Glomerular endothelial cell (primary cell): ENCODE results near the gene DYNC1H1. TPM values are rescaled to one million over a fixed set of nuclear protein-coding genes. Genes with fewer than 3 reads are reported as not detected.
"Not testable (repeated sequence)": the region's sequence is repeated elsewhere in the genome, so short reads cannot be mapped to it uniquely, and the experiment has no call there.

Source experiments
- DNase-seq: peaks from one replicate; pipeline ENCODE4 v3.0.0-alpha.2; 2011; ENCODE audit warnings: low read depth, low spot score; ENCODE audit errors: extremely low read depth
- total RNA-seq: library from RNA; depleted of rRNA; stranded (reverse); fragments of >200 nt; gene quantifications from 2 replicates; pipeline ENCODE4 v1.2.3, GENCODE V29; 2015

Gene DYNC1H1
- total RNA-seq, 1 donor from 2014 or later, result 995 TPM

DNA sequence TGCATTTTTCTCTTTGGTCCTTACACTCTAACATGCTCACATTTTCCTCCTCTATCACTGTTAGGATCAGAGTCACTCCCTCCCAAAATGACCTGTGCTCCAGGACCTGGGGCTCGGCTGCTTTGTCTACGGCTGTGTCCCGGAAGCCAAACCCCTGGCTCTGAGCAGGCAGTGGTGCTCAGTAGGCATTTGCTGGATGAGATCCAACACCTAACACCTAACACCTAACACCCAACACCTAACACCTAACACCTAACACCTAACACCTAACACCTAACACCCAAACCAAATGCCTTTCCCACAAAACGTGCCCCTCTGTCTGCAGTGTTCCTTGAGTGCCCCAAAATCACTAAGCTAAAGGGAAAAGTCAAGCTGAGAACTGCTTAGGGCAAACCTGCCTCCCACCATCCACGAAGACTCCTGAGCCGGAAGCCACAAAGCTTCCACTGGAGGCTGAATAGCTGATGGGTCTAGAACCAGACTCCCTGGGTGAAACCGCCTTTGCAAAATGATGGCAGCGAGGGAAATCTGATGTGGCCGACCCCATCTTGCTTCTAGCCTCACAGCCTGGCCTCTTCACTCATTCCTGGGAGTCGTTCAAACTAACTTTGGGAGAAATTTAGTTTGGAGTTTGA lies 93.2 kb downstream of the DYNC1H1 start:
- no peak for DNase-seq

GRCh38 chr14:102058146-102058545 lies 93.8 kb downstream of the DYNC1H1 start:
- DNase-seq, result no peak

GRCh38 chr14:102058961-102059360 lies 94.6 kb downstream of the DYNC1H1 start:
- no peak for DNase-seq

DNA sequence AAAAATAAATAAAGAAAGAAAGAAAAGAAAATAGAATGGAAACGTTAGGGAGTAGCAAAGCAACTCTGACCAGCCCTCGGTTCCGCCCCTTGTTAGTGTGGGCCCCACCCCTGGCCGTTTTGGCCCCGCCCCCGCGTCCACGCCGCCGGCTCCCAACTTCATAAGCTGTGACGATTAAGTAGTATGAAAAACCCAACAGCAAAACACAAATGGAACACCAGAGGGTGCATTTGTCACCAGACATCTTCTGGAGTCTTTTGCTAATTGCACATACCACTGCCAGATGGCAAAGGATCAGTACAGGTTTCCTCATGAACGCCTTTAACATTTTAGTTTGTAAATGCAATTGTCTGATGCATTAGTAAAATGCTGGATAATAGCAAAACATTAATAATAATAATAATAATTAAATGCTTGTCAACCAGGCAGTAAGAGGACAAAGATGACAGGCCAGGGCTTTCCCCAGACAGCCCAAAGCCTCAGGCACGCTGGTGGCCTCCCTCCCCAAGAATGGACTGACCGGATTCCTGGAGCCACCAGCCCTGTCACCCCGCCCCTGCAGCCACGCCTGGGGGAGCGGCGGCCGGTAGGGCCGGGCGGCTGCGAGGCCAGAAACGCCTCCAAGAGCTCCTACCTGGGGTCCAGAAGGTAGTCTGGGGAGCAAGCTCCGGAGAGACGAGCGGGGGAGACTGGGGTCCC lies 98.9 kb downstream of the DYNC1H1 start:
- DNase-seq, result peak; percentile 80

DNA sequence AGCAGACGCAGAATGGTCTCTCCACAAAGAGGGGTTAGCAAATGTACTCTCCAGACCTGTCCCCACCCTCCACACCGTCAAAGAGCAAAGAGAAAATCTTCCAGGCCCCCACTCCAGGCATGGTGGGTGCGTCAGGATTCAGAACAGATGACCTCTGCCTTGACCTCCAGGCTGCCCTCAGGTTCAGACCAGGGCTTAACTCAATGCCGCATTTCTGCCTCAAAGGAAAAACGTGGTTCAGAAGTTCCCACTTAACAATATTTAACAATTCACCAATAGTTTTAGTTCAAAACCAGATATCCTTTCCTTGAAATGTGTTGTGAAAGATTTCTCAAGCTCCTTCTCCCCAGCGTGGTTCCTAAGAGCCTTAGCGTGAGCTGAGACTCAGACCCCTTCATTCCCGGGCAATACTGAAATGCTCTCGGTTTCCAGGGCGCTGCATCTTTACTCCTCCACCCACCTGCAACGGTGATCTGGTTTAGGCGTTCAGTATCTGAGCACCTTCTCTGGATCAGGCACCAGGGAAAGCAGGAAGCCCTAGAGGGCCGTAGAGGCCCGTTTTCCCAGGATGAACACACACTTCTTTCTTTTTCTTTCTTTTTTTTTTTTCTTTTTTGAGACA lies 99.5 kb downstream of the DYNC1H1 start:
- no peak for DNase-seq

- DNase-seq, result not testable (repeated sequence)
Measured at GRCh38 chr14:102064590-102064989, 100.2 kb downstream of the DYNC1H1 start.

GRCh38 chr14:102066041-102066451 lies 101.7 kb downstream of the DYNC1H1 start:
- no peak for DNase-seq

- DNase-seq, result no peak
Measured at GRCh38 chr14:102071283-102071998, 107.1 kb downstream of the DYNC1H1 start.

DNA sequence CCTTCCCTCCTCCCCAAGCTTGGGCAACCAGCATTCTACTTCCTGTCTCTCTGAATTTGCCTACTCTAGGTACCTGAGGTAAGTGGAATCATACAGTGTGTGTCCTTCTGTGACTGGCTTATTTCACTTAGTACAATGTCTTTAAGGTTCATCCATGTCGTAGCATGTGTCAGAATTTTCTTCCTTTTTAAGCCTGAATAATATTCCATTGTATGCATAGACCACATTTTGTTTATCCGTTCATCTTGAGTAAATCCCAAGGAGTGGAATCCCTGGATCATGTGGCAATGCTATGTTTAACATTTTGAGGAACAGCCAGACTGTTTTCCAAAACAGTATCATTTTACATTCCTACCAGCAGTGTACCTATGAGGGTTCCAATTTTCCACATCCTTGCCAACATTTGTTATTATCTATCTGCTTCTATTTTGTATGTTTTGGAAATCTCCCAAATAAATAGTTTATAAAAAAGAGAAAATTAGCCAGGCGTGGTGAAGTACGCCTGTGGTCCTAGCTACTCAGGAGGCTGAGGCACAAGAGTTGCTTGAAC lies 110.1 kb downstream of the DYNC1H1 start:
- DNase-seq, result no peak

DNA sequence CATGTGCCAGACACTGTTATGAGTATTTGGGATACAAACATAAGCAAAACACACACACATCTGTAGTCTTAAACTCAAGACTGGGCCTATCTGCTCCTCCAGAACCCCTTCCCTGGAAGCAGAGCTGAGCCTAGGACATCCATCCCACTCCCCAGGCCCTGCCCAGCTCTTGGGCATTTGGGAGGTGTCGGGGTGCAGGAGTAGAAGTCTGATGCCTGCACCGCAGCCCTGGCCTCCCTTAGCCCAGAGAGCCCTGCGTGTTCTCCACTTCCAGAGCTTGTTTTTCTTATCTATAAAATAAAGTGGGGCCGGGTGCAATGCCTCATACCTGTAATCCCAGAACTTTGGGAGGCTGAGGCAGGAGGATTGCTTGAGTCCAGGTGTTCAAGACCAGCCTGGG lies 110.8 kb downstream of the DYNC1H1 start:
- DNase-seq, result no peak

DNA sequence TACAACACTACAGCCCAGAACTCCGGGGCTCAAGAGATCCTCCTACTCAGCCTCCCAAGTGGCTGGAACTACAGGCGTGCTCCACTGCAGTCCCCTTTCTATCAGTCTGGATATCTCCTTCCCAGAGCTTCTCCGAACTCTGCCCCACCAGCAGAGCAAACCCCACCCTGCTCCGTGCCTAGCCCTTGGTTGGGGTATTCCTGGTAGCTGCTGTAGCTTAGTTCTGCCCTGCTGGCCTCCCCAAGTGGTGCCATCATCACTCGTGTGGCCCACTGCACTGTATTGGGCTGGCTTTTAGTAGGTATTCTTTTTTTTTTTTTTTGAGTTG lies 113.0 kb downstream of the DYNC1H1 start:
- no peak for DNase-seq

- not testable (repeated sequence) for DNase-seq
Measured at GRCh38 chr14:102078361-102078791, 114.0 kb downstream of the DYNC1H1 start.

GRCh38 chr14:102078831-102079699 lies 114.7 kb downstream of the DYNC1H1 start:
- no peak for DNase-seq

GRCh38 chr14:102079700-102079979 lies 115.3 kb downstream of the DYNC1H1 start:
- DNase-seq, result no peak

GRCh38 chr14:102080183-102081080 lies 116.1 kb downstream of the DYNC1H1 start:
- DNase-seq, result no peak

DNA sequence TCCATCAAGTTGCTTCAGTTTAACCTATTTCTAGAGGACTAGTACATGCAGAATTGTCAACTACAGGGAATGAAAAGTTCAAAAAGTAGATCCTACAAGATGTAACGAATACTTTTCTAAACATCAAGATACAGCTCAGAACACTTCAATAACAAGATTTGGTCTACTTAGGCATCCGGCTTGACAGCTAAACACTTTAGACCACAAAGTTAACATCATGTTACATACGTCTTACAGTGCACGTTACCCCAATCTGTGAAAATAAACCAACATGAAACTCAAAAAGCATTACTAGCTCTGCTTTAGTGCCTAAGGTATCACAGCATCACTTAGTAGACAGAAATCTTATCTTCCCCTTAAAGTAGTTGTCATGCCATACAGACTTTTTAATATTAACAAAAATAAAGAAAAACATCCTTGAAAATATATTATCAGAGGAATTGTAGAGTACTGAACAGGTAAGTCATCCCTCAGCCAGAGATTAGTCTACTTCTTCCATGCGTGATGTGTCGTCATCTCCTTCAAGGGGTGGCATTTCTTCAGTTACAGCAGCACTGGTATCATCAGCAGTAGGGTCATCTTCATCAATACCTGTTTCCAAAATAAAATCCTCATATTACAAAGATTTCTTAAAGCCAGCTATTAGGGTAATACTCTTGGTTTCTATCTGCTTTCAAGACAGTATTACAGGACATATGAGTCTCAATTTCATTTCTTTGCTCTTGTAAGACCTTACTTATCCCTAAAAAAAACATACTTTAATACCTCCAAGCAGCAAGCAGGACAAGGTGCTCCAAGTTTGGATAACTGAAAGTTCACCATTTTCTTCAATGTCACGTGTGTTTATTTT lies 117.1 kb downstream of the DYNC1H1 start:
- DNase-seq, result no peak

DNA sequence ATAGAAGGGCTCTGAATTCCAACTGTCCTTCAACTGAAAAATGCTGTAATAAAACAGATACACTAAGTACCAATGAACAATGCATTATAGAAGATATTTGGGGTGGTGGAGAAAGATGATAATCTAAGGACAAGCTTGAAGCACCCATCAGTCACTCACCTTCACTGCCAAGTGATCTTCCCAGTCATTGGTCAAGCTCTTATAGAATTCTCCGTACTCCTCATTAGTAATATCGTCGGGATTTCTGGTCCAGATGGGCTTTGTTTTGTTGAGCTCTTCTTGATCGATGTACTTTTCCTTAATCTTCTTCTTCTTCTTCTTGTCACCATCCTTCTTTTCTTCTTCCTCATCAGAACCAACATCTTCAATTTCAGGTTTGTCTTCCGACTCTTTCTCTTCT lies 120.1 kb downstream of the DYNC1H1 start:
- not testable (repeated sequence) for DNase-seq

GRCh38 chr14:102084931-102085330 lies 120.6 kb downstream of the DYNC1H1 start:
- DNase-seq, result no peak

DNA sequence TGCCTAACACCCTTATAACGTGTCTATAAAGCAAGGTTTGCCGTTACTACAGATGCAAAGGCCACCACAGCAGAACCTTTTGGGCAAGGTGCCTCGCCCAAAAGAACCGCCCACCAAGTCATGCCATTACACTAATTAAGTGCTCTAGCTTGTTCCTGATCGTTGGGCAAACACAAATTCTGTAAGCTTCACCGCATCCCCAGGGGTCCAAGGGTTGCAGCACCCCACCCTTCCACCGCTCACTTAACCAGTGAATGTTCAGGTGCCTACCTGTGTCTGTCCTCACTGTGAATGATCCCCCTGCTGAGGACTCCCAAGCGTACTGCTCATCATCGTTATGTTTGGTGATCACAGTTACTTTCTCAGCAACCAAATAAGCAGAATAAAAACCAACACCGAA lies 121.1 kb downstream of the DYNC1H1 start:
- no peak for DNase-seq
